ENCODE data around the gene COL26A1. TPM values are rescaled to one million over a fixed set of nuclear protein-coding genes. Genes with fewer than 3 reads are reported as not detected.
A peak's percentile ranks its signal among the peaks of the same experiment; 100 is the strongest.

Gene COL26A1
- total RNA-seq, 1 experiment from 2014 or later = 42.6 TPM

DNA sequence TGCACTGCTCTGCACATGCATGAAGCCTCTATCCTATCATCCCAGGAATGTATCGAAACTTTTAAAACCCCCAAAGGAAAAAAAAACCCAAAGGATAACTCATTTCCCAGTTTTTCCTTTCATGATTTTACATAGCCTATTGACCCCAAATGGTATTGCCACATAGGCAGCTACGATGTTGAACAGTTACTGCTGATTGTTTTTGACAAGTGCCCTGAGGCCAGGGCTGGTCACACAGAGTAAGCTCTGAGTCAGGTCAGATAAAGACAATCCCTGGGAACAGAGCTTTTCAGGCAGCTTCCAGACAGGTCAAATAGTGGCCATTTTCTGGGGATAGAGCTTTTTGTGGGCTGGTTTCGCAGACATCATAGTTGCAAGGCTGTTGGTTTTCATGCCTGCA lies 214.3 kb downstream of the COL26A1 start:
- WGBS (ENCODE audit: extremely low coverage, insufficient read length, low lambda C conversion rate) = no CpG with 5 or more reads among the region's 3 CpGs
- Histone ChIP-seq H3K14ac (ENCODE audit: insufficient read depth, low read length) (no peak overlapping the region), H3K27ac (ENCODE audit: insufficient read length, low read depth, low read length) (no peak overlapping the region), H4K20me1 (ENCODE audit: control insufficient read depth, insufficient read depth, insufficient read length) (no peaks in the 10 kb centered on the region), H2BK5ac (ENCODE audit: insufficient read length, low read length) (no peak overlapping the region), H3K9me3 (ENCODE audit: control insufficient read depth, low read depth, low read length) (no peaks in the 10 kb centered on the region), H3K18ac (ENCODE audit: insufficient read length, low read depth, low read length) (no peak overlapping the region), H2AK5ac (ENCODE audit: insufficient read length, low read length) (no peak overlapping the region), H3K23ac (ENCODE audit: insufficient read length, low read depth, low read length) (no peak overlapping the region), H4K8ac (replicated peaks; ENCODE audit: insufficient read length, low read depth, low read length) (no peak overlapping the region), H3K4me1 (ENCODE audit: insufficient read depth, low read length) (no peaks in the 10 kb centered on the region), H3K4me2 (ENCODE audit: insufficient read depth, insufficient read length, low read length) (no peak overlapping the region), H3K79me2 (ENCODE audit: insufficient read depth, low read length) (no peaks in the 10 kb centered on the region), H2BK15ac (ENCODE audit: low read depth, low read length) (no peak overlapping the region), H2BK120ac (ENCODE audit: low read depth, low read length, poor library complexity, severe bottlenecking) (no peak overlapping the region), H3K9ac (ENCODE audit: extremely low read depth, insufficient read length, low read length) (no peak overlapping the region), H2BK20ac (ENCODE audit: low read depth, low read length, poor library complexity, severe bottlenecking) (no peak overlapping the region), H4K91ac (ENCODE audit: insufficient read length, low read depth, low read length) (no peak overlapping the region), H3K4ac (ENCODE audit: low read depth, low read length) (no peak overlapping the region), H2AFZ (ENCODE audit: low read length) (no peak overlapping the region), H4K5ac (ENCODE audit: insufficient read length, low read depth, low read length) (no peak overlapping the region), H2BK12ac (ENCODE audit: insufficient read length, low read depth, low read length) (no peak overlapping the region), H3K79me1 (ENCODE audit: insufficient read depth, low read depth, low read length, poor library complexity, severe bottlenecking) (no peaks in the 10 kb centered on the region), H3K56ac (ENCODE audit: insufficient read length, low read depth, low read length) (no peak overlapping the region), H3K27me3 (ENCODE audit: insufficient read depth, low read length) (no peaks in the 10 kb centered on the region), H3K23me2 (ENCODE audit: insufficient read length, low read depth, low read length, poor library complexity, severe bottlenecking) (no peaks in the 10 kb centered on the region), H3T11ph (ENCODE audit: low read length) (no peak overlapping the region)
- peaks cover 15 to 21% (median 19%) of the 10 kb centered on the region in 3 experiments for H3K36me3 Mint-ChIP-seq (ENCODE audit: insufficient read depth in 1 of 3, low read depth in 3 of 3)
- H3K27ac Mint-ChIP-seq = no peak overlapping the region
- TF ChIP-seq, protein P1, sequence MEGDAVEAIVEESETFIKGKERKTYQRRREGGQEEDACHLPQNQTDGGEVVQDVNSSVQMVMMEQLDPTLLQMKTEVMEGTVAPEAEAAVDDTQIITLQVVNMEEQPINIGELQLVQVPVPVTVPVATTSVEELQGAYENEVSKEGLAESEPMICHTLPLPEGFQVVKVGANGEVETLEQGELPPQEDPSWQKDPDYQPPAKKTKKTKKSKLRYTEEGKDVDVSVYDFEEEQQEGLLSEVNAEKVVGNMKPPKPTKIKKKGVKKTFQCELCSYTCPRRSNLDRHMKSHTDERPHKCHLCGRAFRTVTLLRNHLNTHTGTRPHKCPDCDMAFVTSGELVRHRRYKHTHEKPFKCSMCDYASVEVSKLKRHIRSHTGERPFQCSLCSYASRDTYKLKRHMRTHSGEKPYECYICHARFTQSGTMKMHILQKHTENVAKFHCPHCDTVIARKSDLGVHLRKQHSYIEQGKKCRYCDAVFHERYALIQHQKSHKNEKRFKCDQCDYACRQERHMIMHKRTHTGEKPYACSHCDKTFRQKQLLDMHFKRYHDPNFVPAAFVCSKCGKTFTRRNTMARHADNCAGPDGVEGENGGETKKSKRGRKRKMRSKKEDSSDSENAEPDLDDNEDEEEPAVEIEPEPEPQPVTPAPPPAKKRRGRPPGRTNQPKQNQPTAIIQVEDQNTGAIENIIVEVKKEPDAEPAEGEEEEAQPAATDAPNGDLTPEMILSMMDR (conservative IDR thresholded peaks at IDR 0.05) = no peak
- peak; percentile 23 for DNase-seq
- H3K27me3 Mint-ChIP-seq (ENCODE audit: low read depth) = peaks cover 4% of the 10 kb centered on the region
- peaks cover 25% of the 10 kb centered on the region in 2 experiments for H3K9me3 Mint-ChIP-seq
- H3K4me1 Mint-ChIP-seq = peaks cover 23 to 31% of the 10 kb centered on the region in 2 experiments
- H3K4me3 Mint-ChIP-seq = no peak overlapping the region
